GM12892 (cell line): Measurements from ENCODE around the gene RAB40B.

Experiments used
- DNase-seq: peaks from one replicate; pipeline ENCODE4 v3.0.0; 2011; ENCODE audit not compliant: insufficient read length
- FAIRE-seq: peaks from 2 replicates; lab custom pipeline; 2011; peaks lifted over from hg19 to GRCh38; lab: Jason Lieb, UNC
- POLR2A ChIP-seq: IDR thresholded peaks from 2 replicates; pipeline ENCODE4 v1.6.1; 2011; ENCODE audit warnings: low read depth, low read length, control low read depth
- POLR2AphosphoS5 ChIP-seq: IDR thresholded peaks from 2 replicates; pipeline ENCODE4 v1.6.1; 2011; ENCODE audit warnings: low read depth, low read length, control low read depth
- TAF1 ChIP-seq: IDR thresholded peaks from 2 replicates; pipeline ENCODE4 v1.6.1; 2011; ENCODE audit warnings: low read depth, mild to moderate bottlenecking, control low read depth, low read length, borderline replicate concordance

The RAB40B gene

GRCh38 chr17:82633343-82633742 lies 65.2 kb downstream of the RAB40B start:
- TF ChIP-seq POLR2A, result no peak
- no peak for TF ChIP-seq POLR2AphosphoS5
- no peak for TF ChIP-seq TAF1
- FAIRE-seq, result no peak

DNA sequence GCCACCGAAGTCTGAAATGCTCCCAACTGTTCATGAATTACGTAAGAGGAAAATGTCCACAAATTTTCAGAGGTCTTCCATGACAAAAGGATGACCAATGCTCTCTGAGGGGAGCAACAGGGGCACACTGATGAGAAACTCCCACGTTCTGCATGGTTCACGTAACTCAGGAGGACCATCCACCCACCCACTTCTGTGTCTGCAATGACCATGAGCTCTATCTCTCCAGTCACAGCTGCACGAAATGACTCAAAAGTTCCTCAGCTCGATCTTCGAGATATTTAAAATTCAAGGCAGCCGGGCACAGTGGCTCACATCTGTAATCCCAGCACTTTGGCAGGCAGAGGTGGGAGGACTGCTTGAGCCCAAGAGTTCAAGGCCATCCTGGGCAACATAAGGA lies 66.0 kb downstream of the RAB40B start:
- DNase-seq (no peak), FAIRE-seq (no peak)
- no peak for TF ChIP-seq POLR2AphosphoS5

More at GRCh38 chr17:82633343-82633742, 65.2 kb downstream of the RAB40B start:
- no peak for DNase-seq

DNA sequence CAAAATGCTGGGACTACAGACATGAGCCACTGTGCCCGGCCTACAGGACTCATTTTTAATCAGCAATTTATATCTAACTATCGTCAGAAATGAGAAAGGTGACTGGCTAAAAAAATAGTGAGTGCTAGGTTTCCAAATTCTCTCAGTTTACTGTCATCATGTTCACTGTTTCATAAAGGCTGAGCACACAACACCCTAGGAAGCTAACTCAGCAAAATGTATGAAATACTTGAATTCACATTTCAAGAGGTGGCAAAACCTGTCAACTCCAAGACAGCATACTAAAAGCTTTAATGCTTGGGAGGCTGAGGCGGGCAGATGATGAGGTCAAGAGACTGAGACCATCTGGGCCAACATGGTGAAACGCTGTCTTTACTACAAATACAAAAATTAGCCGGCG lies 67.0 kb downstream of the RAB40B start:
- no peak for TF ChIP-seq POLR2AphosphoS5
- TF ChIP-seq POLR2A, result no peak
- no peak for TF ChIP-seq TAF1
- DNase-seq (no peak), FAIRE-seq (no peak)

DNA sequence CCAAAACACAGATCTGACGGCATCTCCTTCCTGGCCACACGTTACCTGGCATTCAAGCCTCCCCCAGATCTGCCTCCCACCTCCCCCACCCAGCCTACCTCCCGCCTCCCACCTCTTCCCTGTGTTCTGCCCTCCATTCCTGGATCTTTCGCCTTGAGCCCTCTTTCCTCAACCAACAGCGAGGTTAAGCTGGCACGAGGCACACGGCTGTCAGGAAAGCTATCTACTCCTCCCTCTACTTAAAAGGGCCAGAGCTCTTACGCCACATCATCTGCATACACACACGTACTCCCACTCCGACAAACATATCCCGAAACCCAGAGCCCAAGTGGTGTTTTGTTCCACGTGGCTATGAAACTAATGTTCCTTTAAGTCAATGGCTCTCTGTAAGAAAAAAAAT lies 68.3 kb downstream of the RAB40B start:
- TF ChIP-seq POLR2A (no peak), POLR2AphosphoS5 (no peak), TAF1 (no peak)
- no peak for FAIRE-seq
- DNase-seq, result no peak

- no peak for FAIRE-seq
- no peak for DNase-seq
- TF ChIP-seq POLR2A (no peak), POLR2AphosphoS5 (no peak), TAF1 (no peak)
These were observed 68.8 kb downstream of the RAB40B start for GRCh38 chr17:82629748-82630147.

- FAIRE-seq (no peak), DNase-seq (no peak)
- TF ChIP-seq POLR2A (no peak), TAF1 (no peak), POLR2AphosphoS5 (no peak)
These were observed 71.1 kb downstream of the RAB40B start for GRCh38 chr17:82627405-82627804.

DNA sequence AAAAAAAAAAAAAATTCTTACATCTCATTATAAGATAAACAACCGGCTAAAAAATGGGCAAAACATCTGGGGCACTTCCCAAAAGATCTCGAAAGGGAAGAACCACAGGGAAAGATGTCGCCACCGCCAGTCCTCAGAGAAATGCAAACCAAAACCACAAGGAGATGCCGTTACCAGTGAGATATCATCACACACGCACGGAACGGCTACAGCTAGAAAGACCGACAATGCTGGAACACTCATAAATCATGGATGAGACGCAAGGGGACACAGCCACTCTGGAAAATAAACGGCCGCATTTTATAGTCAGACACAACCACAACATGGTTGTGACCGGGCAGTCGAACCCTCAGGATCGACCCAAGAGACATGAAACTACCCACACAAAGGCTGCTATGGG lies 74.8 kb downstream of the RAB40B start:
- DNase-seq (no peak), FAIRE-seq (no peak)
- TF ChIP-seq POLR2A (no peak), POLR2AphosphoS5 (no peak), TAF1 (no peak)

DNA sequence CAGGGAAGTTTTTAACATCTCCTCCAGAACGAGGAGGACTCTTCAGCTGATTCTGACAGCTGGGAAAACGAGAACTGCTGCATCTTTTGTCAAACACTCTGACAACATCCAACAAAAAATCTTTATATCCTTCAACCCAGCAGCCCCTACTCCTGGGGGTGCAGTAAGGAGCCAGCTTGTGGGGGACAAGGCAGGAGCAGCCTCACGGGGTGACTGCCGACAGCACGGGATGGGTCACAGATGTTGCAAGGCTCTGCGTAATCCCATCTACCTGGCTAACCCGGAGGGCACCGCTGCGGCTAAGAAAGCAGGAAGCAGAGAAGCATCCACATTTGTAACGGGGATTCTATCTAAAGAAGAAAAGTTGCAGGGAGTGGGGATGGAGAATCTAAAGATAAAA lies 78.9 kb downstream of the RAB40B start:
- TF ChIP-seq TAF1, result no peak
- FAIRE-seq, result no peak

DNA sequence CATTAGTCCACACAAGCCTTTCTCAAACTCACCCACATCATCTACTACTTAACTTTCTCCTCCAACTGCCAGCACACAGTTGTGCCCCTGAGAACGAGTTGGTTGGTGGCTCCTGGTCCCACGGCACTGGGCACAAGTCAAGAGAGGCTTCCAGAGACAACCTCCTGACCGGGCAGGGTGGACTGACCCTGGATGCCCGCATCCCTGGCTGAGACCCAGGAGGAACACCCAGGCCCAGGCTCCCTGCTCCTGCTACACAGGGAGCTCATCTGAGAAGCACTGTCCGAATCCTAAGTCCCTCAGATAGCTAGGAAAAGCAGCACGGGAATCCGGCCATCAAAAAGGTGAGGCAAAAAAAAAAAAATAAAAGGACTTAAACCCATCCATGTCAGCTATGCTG lies 79.3 kb downstream of the RAB40B start:
- FAIRE-seq (no peak), DNase-seq (no peak)
- TF ChIP-seq TAF1 (no peak), POLR2A (no peak), POLR2AphosphoS5 (no peak)

More for the DNA sequence above, 78.9 kb downstream of the RAB40B start:
- DNase-seq, result no peak

DNA sequence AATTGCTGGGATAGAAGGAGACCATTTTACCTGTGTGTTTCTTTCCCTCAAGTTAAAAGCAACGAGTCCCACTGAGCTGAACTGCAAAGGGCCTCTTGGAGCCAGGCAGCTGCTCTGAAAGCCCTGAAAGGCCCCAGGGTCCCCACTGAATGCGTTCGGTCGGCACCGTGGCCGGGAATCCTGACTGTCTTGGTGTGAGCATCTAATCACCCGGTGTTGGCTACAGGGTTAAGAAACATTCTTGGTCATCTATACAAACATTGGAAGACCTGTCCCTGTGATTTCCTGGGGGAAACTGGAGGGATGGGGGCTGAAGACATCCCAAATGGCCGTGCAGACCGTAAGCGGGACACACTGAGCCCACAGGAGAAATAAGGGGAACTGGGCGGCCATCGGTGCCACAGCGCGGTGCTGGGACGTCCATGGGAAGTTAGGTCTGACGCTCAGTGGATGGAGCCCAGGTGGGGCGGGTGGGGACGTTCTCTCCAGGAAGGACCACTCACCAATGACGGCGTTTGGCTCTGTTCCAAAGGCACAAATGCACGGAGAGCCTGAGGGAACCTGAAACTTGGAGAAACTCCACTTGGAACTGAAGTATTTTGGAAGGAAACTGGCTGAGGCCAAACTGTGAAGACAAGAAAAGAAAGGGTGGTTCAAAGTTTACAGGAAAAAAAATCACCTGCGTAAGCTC lies 82.3 kb downstream of the RAB40B start:
- DNase-seq (no peak), FAIRE-seq (no peak)
- TF ChIP-seq POLR2AphosphoS5 (no peak), TAF1 (no peak), POLR2A (no peak)

- FAIRE-seq, result no peak
- DNase-seq, result no peak
- TF ChIP-seq POLR2AphosphoS5 (no peak), TAF1 (no peak), POLR2A (no peak)
These were observed 83.1 kb downstream of the RAB40B start for GRCh38 chr17:82615084-82616020.

DNA sequence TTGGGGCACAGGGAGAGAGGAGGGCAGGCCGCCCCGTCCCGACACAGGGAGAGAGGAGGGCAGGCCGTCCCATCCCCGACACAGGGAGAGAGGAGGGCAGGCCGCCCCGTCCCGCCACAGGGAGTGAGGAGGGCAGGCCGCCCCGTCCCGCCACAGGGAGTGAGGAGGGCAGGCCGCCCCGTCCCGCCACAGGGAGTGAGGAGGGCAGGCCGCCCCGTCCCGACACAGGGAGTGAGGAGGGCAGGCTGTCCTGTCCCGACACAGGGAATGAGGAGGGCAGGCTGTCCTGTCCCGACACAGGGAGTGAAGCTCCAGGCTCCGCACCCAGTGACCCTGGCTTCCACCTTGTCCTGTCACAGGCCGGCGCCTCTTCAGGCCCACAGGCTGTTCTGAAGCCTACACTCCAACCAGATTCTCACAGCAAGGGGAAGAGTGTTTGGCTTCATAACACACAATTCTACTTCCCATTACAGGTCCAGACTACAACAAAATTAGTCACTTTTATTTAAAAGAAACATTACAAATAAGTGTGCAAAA lies 84.3 kb downstream of the RAB40B start:
- FAIRE-seq (no peak), DNase-seq (no peak)
- no peak for TF ChIP-seq POLR2A
- TF ChIP-seq POLR2AphosphoS5, result no peak
- no peak for TF ChIP-seq TAF1
